IMR-90 (cell line): ENCODE results near the gene EFCAB9. TPM values are rescaled to one million over a fixed set of nuclear protein-coding genes. Genes with fewer than 3 reads are reported as not detected.

ENCODE experiments used
- ATAC-seq: fragments of 200-7000 bp; cut with Tn5 transposase; 2 replicates; pipeline ENCODE4 v1.9.1; 2020; ENCODE audit warnings: low read depth, mild to moderate bottlenecking, moderate library complexity
- BruUV-seq: library from RNA; stranded (reverse); fragments of 400-500 nt; replicated peaks from 2 replicates; lab custom pipeline; 2021; lab: Mats Ljungman, UMichigan
- CTCF ChIA-PET: fragments of 300-600 bp; formaldehyde crosslinking; extraction: SDS; loops from one replicate; lab custom pipeline; 2021; ENCODE audit warnings: antibody characterized with exemption; lab: Yijun Ruan, JAX
- POLR2A ChIA-PET: fragments of 300-600 bp; sonication (Branson Sonifier 250); formaldehyde crosslinking; loops from one replicate; lab custom pipeline; 2022; ENCODE audit warnings: antibody characterized with exemption; ENCODE audit not compliant: unreplicated experiment; lab: Charles Lee
- DNase-seq: peaks from one replicate; pipeline ENCODE4 v3.0.0; 2013
- H2AFZ ChIP-seq: replicated peaks from 2 replicates; pipeline ENCODE3; 2013; ENCODE audit warnings: low read length, mild to moderate bottlenecking; ENCODE audit not compliant: poor library complexity
- H2AK5ac ChIP-seq: 2 replicates; pipeline ENCODE4 v1.6.1; 2013; ENCODE audit warnings: low read depth, low read length, inconsistent platforms
- H2AK9ac ChIP-seq: replicated peaks from 2 replicates; pipeline ENCODE3; 2013; ENCODE audit warnings: mild to moderate bottlenecking, low read depth, low read length, moderate library complexity; ENCODE audit not compliant: poor library complexity
- H2BK120ac ChIP-seq: 2 replicates; pipeline ENCODE4 v1.6.1; 2013; ENCODE audit warnings: low read depth, low read length, inconsistent platforms
- H2BK15ac ChIP-seq: 3 replicates; pipeline ENCODE4 v1.6.1; 2013; ENCODE audit warnings: low read depth, low read length, inconsistent platforms
- H2BK20ac ChIP-seq: 2 replicates; pipeline ENCODE4 v1.6.1; 2013; ENCODE audit warnings: low read depth, mild to moderate bottlenecking, inconsistent platforms, low read length, moderate library complexity
- H2BK5ac ChIP-seq: 2 replicates; pipeline ENCODE4 v1.6.1; 2013; ENCODE audit warnings: mild to moderate bottlenecking, low read depth, low read length, inconsistent platforms; ENCODE audit not compliant: poor library complexity, severe bottlenecking
- H3K14ac ChIP-seq: replicated peaks from 2 replicates; pipeline ENCODE4 v1.6.1; 2013; ENCODE audit warnings: low read depth, low read length, inconsistent platforms
- H3K18ac ChIP-seq: 2 replicates; pipeline ENCODE4 v1.6.1; 2013; ENCODE audit warnings: low read depth, low read length, control low read depth
- H3K23ac ChIP-seq: 2 replicates; pipeline ENCODE4 v1.6.1; 2013; ENCODE audit warnings: low read depth, low read length, inconsistent platforms
- H3K27ac ChIP-seq: 2 replicates; pipeline ENCODE4 v1.5.1; 2013; ENCODE audit warnings: mild to moderate bottlenecking, control low read depth, low read length; ENCODE audit not compliant: insufficient read depth
- H3K27me3 ChIP-seq: 2 replicates; pipeline ENCODE4 v1.6.1; 2013; ENCODE audit warnings: low read length; ENCODE audit not compliant: control insufficient read depth, insufficient read depth
- H3K36me3 ChIP-seq: 2 replicates; pipeline ENCODE4 v1.6.1; 2013; ENCODE audit warnings: low read length, mixed read lengths; ENCODE audit not compliant: control insufficient read depth, insufficient read depth
- H3K4ac ChIP-seq: 2 replicates; pipeline ENCODE4 v1.6.1; 2013; ENCODE audit warnings: low read depth, low read length, inconsistent platforms
- H3K4me1 ChIP-seq: 2 replicates; pipeline ENCODE4 v1.6.1; 2013; ENCODE audit warnings: low read length, mixed read lengths; ENCODE audit not compliant: control insufficient read depth, insufficient read depth
- H3K4me2 ChIP-seq: 2 replicates; pipeline ENCODE4 v1.6.1; 2013; ENCODE audit warnings: low read depth, mild to moderate bottlenecking, control low read depth, low read length, moderate library complexity
- H3K4me3 ChIP-seq: 2 replicates; pipeline ENCODE4 v1.5.1; 2013; ENCODE audit warnings: low read depth, mild to moderate bottlenecking, control low read depth, low read length, moderate library complexity; ENCODE audit not compliant: insufficient read depth
- H3K56ac ChIP-seq: 2 replicates; pipeline ENCODE4 v1.6.1; 2013; ENCODE audit warnings: low read length, inconsistent platforms; ENCODE audit not compliant: insufficient read depth; ENCODE audit errors: extremely low read depth
- H3K79me1 ChIP-seq, 2 experiments: 2 replicates each; pipeline ENCODE4 v1.6.1; 2013; ENCODE audit warnings: low read length in 2 of 2, inconsistent platforms in 1 of 2, low read depth in 1 of 2
- H3K9ac ChIP-seq: 2 replicates; pipeline ENCODE4 v1.6.1; 2013; ENCODE audit warnings: low read depth, low read length, control low read depth
- H3K9me1 ChIP-seq: 2 replicates; pipeline ENCODE4 v1.6.1; 2013; ENCODE audit warnings: low read length, inconsistent platforms; ENCODE audit not compliant: insufficient read depth
- H3K9me3 ChIP-seq: 2 replicates; pipeline ENCODE4 v1.6.1; 2013; ENCODE audit warnings: low read length; ENCODE audit not compliant: control insufficient read depth, insufficient read depth
- H4K20me1 ChIP-seq: 2 replicates; pipeline ENCODE4 v1.6.1; 2013; ENCODE audit warnings: low read length, inconsistent platforms; ENCODE audit not compliant: insufficient read depth
- H4K5ac ChIP-seq: 2 replicates; pipeline ENCODE4 v1.6.1; 2013; ENCODE audit warnings: mild to moderate bottlenecking, low read depth, low read length, control low read depth
- H4K8ac ChIP-seq, 2 experiments: 2 replicates each; pipeline ENCODE4 v1.6.1; 2013; ENCODE audit warnings: low read depth in 2 of 2, low read length in 2 of 2, control low read depth in 1 of 2, inconsistent platforms in 1 of 2
- H4K91ac ChIP-seq: 2 replicates; pipeline ENCODE4 v1.6.1; 2013; ENCODE audit warnings: low read depth, low read length, inconsistent platforms; ENCODE audit not compliant: insufficient read depth
- BHLHE40 ChIP-seq: fragments of 150-350 bp; IDR thresholded peaks from 2 replicates; pipeline ENCODE4 v1.6.1; 2016; ENCODE audit warnings: mild to moderate bottlenecking, low read depth, low read length
- CEBPB ChIP-seq: IDR thresholded peaks from 2 replicates; pipeline ENCODE4 v1.6.1; 2012; ENCODE audit warnings: low read depth, low read length, improper control_type of control experiment
- CHD1 ChIP-seq: IDR thresholded peaks from 2 replicates; pipeline ENCODE4 v1.6.1; 2012; ENCODE audit warnings: low read depth, low read length, improper control_type of control experiment
- CTCF ChIP-seq: conservative IDR thresholded peaks from 2 replicates; pipeline ENCODE4 v1.5.1; 2012; ENCODE audit warnings: mild to moderate bottlenecking, low read depth, low read length, improper control_type of control experiment
- ELK1 ChIP-seq: fragments of 150-350 bp; IDR thresholded peaks from 2 replicates; pipeline ENCODE4 v1.6.1; 2016; ENCODE audit warnings: low read depth, mild to moderate bottlenecking, low read length, moderate library complexity, borderline replicate concordance
- MAFK ChIP-seq: IDR thresholded peaks from 2 replicates; pipeline ENCODE4 v1.6.1; 2012; ENCODE audit warnings: low read depth, low read length, improper control_type of control experiment
- MAZ ChIP-seq: IDR thresholded peaks from 2 replicates; pipeline ENCODE4 v1.6.1; 2012; ENCODE audit warnings: low read depth, mild to moderate bottlenecking, low read length, improper control_type of control experiment, moderate library complexity, borderline replicate concordance
- NFE2L2 ChIP-seq: fragments of 150-350 bp; IDR thresholded peaks from 2 replicates; pipeline ENCODE4 v1.6.1; 2016; ENCODE audit warnings: low read depth, mild to moderate bottlenecking, low read length
- POLR2A ChIP-seq: IDR thresholded peaks from 2 replicates; pipeline ENCODE4 v1.6.1; 2012; ENCODE audit warnings: mild to moderate bottlenecking, low read depth, low read length
- RAD21 ChIP-seq: IDR thresholded peaks from 2 replicates; pipeline ENCODE4 v1.6.1; 2012; ENCODE audit warnings: low read length, improper control_type of control experiment
- RFX5 ChIP-seq: IDR thresholded peaks from 2 replicates; pipeline ENCODE4 v1.8.0; 2012; ENCODE audit warnings: low read depth, mild to moderate bottlenecking, low read length, moderate library complexity
- SMC3 ChIP-seq: fragments of 150-350 bp; IDR thresholded peaks from 2 replicates; pipeline ENCODE4 v1.6.1; 2016; ENCODE audit warnings: low read depth, mild to moderate bottlenecking, antibody characterized with exemption, low read length, moderate library complexity
- USF2 ChIP-seq: fragments of 150-350 bp; IDR thresholded peaks from 2 replicates; pipeline ENCODE4 v1.6.1; 2017; ENCODE audit warnings: mild to moderate bottlenecking, antibody characterized with exemption, low read length, low read depth
- WGBS, 2 experiments: methylation state at CpG; one replicate each; pipeline versions ENCODE4 v1.1.5 to v1.1.7; 2013; ENCODE audit warnings: missing lambda C conversion rate in 2 of 2; ENCODE audit not compliant: insufficient read length in 1 of 2; ENCODE audit errors: extremely low coverage in 2 of 2; 5-methylcytosine and 5-hydroxymethylcytosine counted together
- dilution Hi-C: fragments of 300-500 bp; cut with HindIII; formaldehyde crosslinking; loops from one replicate; pipeline ENCODE4 v1.14.3; 2018; ENCODE audit warnings: low sequenced_read_pairs; ENCODE audit not compliant: unreplicated experiment
- in situ Hi-C: fragments of 300-500 bp; cut with MboI; formaldehyde crosslinking; loops from 3 replicates; pipeline ENCODE4 v1.14.3; 2019; ENCODE audit warnings: low sequenced_read_pairs, inconsistent platforms, mixed read lengths
- intact Hi-C: fragments of 100-400 bp; cut with micrococcal nuclease; formaldehyde crosslinking; loops from 2 replicates; pipeline ENCODE4 v1.10.0; 2022
- polyA plus RNA-seq, 3 experiments: library from polyadenylated mRNA; depleted of rRNA; stranded (reverse); fragments of >200 nt; gene quantifications; 2 replicates each; pipeline ENCODE4 v1.2.3, GENCODE V29; 2012; ENCODE audit warnings: low replicate concordance in 1 of 3
- total RNA-seq: library from RNA; depleted of rRNA; stranded (reverse); fragments of >200 nt; gene quantifications from 2 replicates; pipeline ENCODE4 v1.2.3, GENCODE V29; 2012

The EFCAB9 gene
- total and polyA plus RNA-seq, 2 of the 4 experiments (the other 2 are of a cell fraction), result not detected

- in situ Hi-C loops, result no loop called here
- 80% methylated on average over 1 of the region's 2 CpGs; no CpG with 5 or more reads in 1 of the 2 experiments for WGBS, 2 experiments
- H2BK20ac ChIP-seq, result no peak overlapping the region
- H3K4ac ChIP-seq, result no peak overlapping the region
- H2BK15ac ChIP-seq, result no peak overlapping the region
- no peak overlapping the region for H3K18ac ChIP-seq
- H3K23ac ChIP-seq, result no peak overlapping the region
- H3K27ac ChIP-seq, result no peak overlapping the region
- H3K27me3 ChIP-seq, result no peaks in the 10 kb centered on the region
- dilution Hi-C loops, result no loop called here
- H2AFZ ChIP-seq, result no peak overlapping the region
- H3K9me1 ChIP-seq, result peaks cover 7% of the 10 kb centered on the region; the same call in 1 of the 2 replicates
- intact Hi-C loops, result no loop called here
- H4K8ac ChIP-seq, result no peak overlapping the region
- ATAC-seq, result no peak
- no peak for DNase-seq
- no peak overlapping the region for H3K4me2 ChIP-seq
- no peak overlapping the region for H3K14ac ChIP-seq
- no peak overlapping the region for H2AK9ac ChIP-seq
- no peak overlapping the region for H4K5ac ChIP-seq
- H3K36me3 ChIP-seq, result peaks cover 4% of the 10 kb centered on the region
- ChIA-PET POLR2A (no interaction called here), CTCF (interaction anchor here (0.6 kb wide), 1 partner anchor 8 kb away, joined by 4 read pairs; no protein-coding TSS in a partner anchor)
- 0 out of 2 replicates have a peak, but pooled peaks cover 1% of the 10 kb centered on the region for H3K4me1 ChIP-seq
- H3K9ac ChIP-seq, result no peak overlapping the region
- H3K4me3 ChIP-seq, result no peak overlapping the region
- no peak overlapping the region for H4K91ac ChIP-seq
- no TSS peak for BruUV-seq
- peaks cover 39% of the 10 kb centered on the region for H4K20me1 ChIP-seq
- no peaks in the 10 kb centered on the region for H3K9me3 ChIP-seq
- no peak overlapping the region for H3K56ac ChIP-seq
- H2BK5ac ChIP-seq, result no peak overlapping the region
- H3K79me1 ChIP-seq, result peaks cover 19 to 56% of the 10 kb centered on the region in 2 experiments
- no peak overlapping the region for H2BK120ac ChIP-seq
- TF ChIP-seq USF2 (no peak), ELK1 (no peak), CHD1 (no peak), RFX5 (no peak), NFE2L2 (no peak), POLR2A (no peak), BHLHE40 (no peak), RAD21 (no peak), CEBPB (no peak), MAFK (no peak), MAZ (no peak), CTCF (no peak), SMC3 (no peak)
- no peak overlapping the region for H2AK5ac ChIP-seq
Observed at GRCh38 chr5:172245046-172245445, 51.1 kb downstream of the EFCAB9 start.
